Measurements from ENCODE around the gene GALNT10.

GALNT10 gene

DNA sequence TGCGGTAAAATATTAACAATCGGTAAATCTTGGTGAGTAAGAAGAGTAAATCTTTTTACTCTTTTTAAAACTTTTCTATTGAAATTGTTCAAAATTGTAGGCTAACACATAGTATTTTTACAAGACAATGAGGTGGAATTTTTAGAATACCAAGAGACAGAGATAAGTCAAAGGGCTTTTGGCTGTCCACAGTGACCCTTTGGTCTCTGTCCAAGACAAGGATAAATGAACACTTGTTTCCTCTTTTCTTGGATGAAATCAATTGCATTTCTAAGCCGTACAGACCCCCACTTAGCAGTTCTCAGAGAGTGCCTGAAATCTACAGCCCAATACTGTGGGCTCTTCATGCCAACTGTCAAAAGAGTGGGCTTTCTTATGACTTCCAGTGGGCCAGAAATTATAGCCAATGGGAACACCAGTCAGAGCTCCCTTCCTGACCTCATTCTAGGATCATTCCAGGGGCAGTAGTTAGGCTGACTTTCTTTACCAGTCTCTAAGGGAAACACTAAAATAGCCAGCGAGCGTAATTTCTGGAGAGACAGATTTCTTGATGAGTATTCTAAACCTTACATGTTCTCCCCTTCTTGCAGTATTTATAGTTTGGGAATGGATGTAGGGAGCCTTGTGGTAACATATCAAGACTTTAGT is 74.1 kb downstream of the GALNT10 start:
- Histone ChIP-seq H3K4me1 (no peaks in the 10 kb centered on the region), H3K27me3 (peaks cover 3% of the 10 kb centered on the region; the same call in 1 of the 2 replicates), H3K4me3 (ENCODE audit: low read depth, low read length) (no peak overlapping the region), H3K36me3 (no peaks in the 10 kb centered on the region), H3K9me3 (no peaks in the 10 kb centered on the region)
- TF ChIP-seq, protein P1, sequence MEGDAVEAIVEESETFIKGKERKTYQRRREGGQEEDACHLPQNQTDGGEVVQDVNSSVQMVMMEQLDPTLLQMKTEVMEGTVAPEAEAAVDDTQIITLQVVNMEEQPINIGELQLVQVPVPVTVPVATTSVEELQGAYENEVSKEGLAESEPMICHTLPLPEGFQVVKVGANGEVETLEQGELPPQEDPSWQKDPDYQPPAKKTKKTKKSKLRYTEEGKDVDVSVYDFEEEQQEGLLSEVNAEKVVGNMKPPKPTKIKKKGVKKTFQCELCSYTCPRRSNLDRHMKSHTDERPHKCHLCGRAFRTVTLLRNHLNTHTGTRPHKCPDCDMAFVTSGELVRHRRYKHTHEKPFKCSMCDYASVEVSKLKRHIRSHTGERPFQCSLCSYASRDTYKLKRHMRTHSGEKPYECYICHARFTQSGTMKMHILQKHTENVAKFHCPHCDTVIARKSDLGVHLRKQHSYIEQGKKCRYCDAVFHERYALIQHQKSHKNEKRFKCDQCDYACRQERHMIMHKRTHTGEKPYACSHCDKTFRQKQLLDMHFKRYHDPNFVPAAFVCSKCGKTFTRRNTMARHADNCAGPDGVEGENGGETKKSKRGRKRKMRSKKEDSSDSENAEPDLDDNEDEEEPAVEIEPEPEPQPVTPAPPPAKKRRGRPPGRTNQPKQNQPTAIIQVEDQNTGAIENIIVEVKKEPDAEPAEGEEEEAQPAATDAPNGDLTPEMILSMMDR (IDR thresholded peaks at IDR 0.05; ENCODE audit: low read depth, low read length): no peak
- DNase-seq: no peak

GRCh38 chr5:154265197-154265773 is 74.8 kb downstream of the GALNT10 start:
- H3K27me3 ChIP-seq: peaks cover 3% of the 10 kb centered on the region; the same call in 1 of the 2 replicates
- TF ChIP-seq, protein P1 (IDR thresholded peaks at IDR 0.05; ENCODE audit: low read depth, low read length): no peak

DNA sequence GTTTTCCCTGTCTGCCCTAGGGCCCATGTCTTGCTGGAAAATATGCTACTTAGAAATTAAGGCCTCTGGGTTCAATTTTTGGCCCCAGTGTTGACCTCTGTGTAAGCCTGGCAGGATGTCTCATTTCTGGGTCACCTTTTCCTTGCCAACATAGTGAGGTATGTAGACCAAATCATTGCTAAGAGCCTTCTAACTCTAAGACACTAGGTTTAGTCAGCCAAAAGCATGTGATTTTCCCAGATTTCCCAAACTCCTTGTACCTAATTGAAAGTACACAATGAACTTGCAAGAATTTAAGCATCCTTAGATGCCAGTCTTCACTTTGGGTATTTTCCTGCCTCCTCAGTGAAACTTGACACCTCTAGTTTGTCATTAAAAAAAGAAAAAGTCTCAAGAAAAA is 77.0 kb downstream of the GALNT10 start:
- Histone ChIP-seq H3K36me3 (no peaks in the 10 kb centered on the region), H3K27me3 (no peaks in the 10 kb centered on the region), H3K4me1 (no peaks in the 10 kb centered on the region), H3K9me3 (no peaks in the 10 kb centered on the region), H3K4me3 (ENCODE audit: low read depth, low read length) (no peak overlapping the region)
- TF ChIP-seq, protein P1 (IDR thresholded peaks at IDR 0.05; ENCODE audit: low read depth, low read length): no peak
- no peak for DNase-seq

More at GRCh38 chr5:154265197-154265773, 74.8 kb downstream of the GALNT10 start:
- no peak for DNase-seq
- no peaks in the 10 kb centered on the region for H3K9me3 ChIP-seq
- no peak overlapping the region for H3K4me3 ChIP-seq (ENCODE audit: low read depth, low read length)
- no peaks in the 10 kb centered on the region for H3K4me1 ChIP-seq
- no peaks in the 10 kb centered on the region for H3K36me3 ChIP-seq

DNA sequence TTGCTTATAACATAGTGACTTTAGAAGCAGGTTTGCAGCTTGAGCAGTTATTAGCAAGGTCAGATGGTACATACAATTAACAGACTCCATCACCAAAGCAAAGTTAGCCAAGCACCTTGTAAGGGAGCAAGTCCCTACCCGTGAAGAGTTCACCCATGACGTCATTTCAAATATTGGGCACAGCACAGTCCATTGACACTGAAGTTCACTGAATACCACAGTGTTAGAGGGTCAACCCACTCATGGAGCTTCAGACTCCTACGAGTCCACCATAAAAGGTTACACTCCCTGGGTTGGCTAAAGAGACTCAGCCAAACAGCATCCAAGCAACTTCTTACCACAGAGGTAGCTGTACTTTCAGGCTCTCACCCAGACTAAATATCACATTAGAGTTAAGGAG is 77.5 kb downstream of the GALNT10 start:
- Histone ChIP-seq H3K4me3 (ENCODE audit: low read depth, low read length) (no peak overlapping the region), H3K27me3 (no peaks in the 10 kb centered on the region), H3K4me1 (no peaks in the 10 kb centered on the region), H3K9me3 (no peaks in the 10 kb centered on the region), H3K36me3 (no peaks in the 10 kb centered on the region)
- TF ChIP-seq, protein P1 (IDR thresholded peaks at IDR 0.05; ENCODE audit: low read depth, low read length): no peak
- no peak for DNase-seq

- TF ChIP-seq, protein P1 (IDR thresholded peaks at IDR 0.05; ENCODE audit: low read depth, low read length): no peak
- H3K36me3 ChIP-seq: no peaks in the 10 kb centered on the region
- DNase-seq: no peak
- H3K27me3 ChIP-seq: no peaks in the 10 kb centered on the region
- no peaks in the 10 kb centered on the region for H3K9me3 ChIP-seq
- no peaks in the 10 kb centered on the region; the same call in 1 of the 2 replicates for H3K4me1 ChIP-seq
- H3K4me3 ChIP-seq (ENCODE audit: low read depth, low read length): no peak overlapping the region
Measured at GRCh38 chr5:154269414-154269813, 78.9 kb downstream of the GALNT10 start.

GRCh38 chr5:154271466-154271865 is 80.9 kb downstream of the GALNT10 start:
- no peaks in the 10 kb centered on the region for H3K9me3 ChIP-seq
- TF ChIP-seq, protein P1 (IDR thresholded peaks at IDR 0.05; ENCODE audit: low read depth, low read length): no peak
- DNase-seq: no peak
- no peaks in the 10 kb centered on the region for H3K36me3 ChIP-seq
- H3K4me3 ChIP-seq (ENCODE audit: low read depth, low read length): no peak overlapping the region
- no peaks in the 10 kb centered on the region for H3K27me3 ChIP-seq
- no peaks in the 10 kb centered on the region; the same call in 1 of the 2 replicates for H3K4me1 ChIP-seq

Data from BE2C (cell line).